Neural cell (in vitro differentiated cells): ENCODE measurements around the gene HTR3A. TPM values are rescaled to one million over a fixed set of nuclear protein-coding genes. Genes with fewer than 3 reads are reported as not detected.

Experiments
- H2AFZ ChIP-seq: fragments of 200-600, 300-800 bp; sonication (generic), shearing (Covaris generic); 2 replicates; pipeline ENCODE4 v1.6.0; 2014; ENCODE audit warnings: low read depth, mild to moderate bottlenecking, antibody characterized with exemption, low read length, moderate library complexity
- H3F3A ChIP-seq: fragments of 200-600 bp; shearing (Covaris generic); 2 replicates; pipeline ENCODE4 v1.6.1; 2016; ENCODE audit warnings: mild to moderate bottlenecking, moderate library complexity, mixed read lengths, antibody characterized with exemption, low read length; ENCODE audit not compliant: insufficient read depth, poor library complexity, severe bottlenecking
- H3K27ac ChIP-seq: fragments of 200-600, 300-800 bp; sonication (generic), shearing (Covaris generic); 2 replicates; pipeline ENCODE4 v1.5.1; 2014; ENCODE audit warnings: mild to moderate bottlenecking, low read length, moderate library complexity
- H3K27me3 ChIP-seq: fragments of 300-800, 200-600 bp; sonication (generic), shearing (Covaris generic); 2 replicates; pipeline ENCODE4 v1.6.0; 2014; ENCODE audit warnings: mild to moderate bottlenecking, low read depth, low read length, moderate library complexity; ENCODE audit not compliant: insufficient read depth
- H3K36me3 ChIP-seq: fragments of 300-800, 200-600 bp; sonication (generic), shearing (Covaris generic); 2 replicates; pipeline ENCODE4 v1.5.1; 2014; ENCODE audit warnings: mild to moderate bottlenecking, antibody characterized with exemption, low read length, moderate library complexity; ENCODE audit not compliant: insufficient read depth
- H3K4me2 ChIP-seq: fragments of 300-800, 200-600 bp; sonication (generic), shearing (Covaris generic); 2 replicates; pipeline ENCODE4 v1.6.0; 2014; ENCODE audit warnings: mild to moderate bottlenecking, low read length
- H3K4me3 ChIP-seq: fragments of 300-800, 200-600 bp; sonication (generic), shearing (Covaris generic); 2 replicates; pipeline ENCODE4 v1.5.1; 2014; ENCODE audit warnings: mild to moderate bottlenecking, low read length, moderate library complexity
- H3K79me2 ChIP-seq: fragments of 200-600 bp; shearing (Covaris generic); replicated peaks from 2 replicates; pipeline ENCODE4 v1.6.0; 2014; ENCODE audit warnings: mild to moderate bottlenecking, low read length, moderate library complexity; ENCODE audit not compliant: insufficient read depth
- H3K9ac ChIP-seq: fragments of 300-800, 200-600 bp; sonication (generic), shearing (Covaris generic); 2 replicates; pipeline ENCODE4 v1.6.1; 2016; ENCODE audit warnings: mild to moderate bottlenecking, low read length, mixed read lengths
- H3K9me2 ChIP-seq: fragments of 200-600 bp; shearing (Covaris generic); 2 replicates; pipeline ENCODE4 v1.6.1; 2016; ENCODE audit warnings: mild to moderate bottlenecking, low read length, mixed read lengths; ENCODE audit not compliant: insufficient read depth
- H3K9me3 ChIP-seq: fragments of 200-600, 300-800 bp; sonication (generic), shearing (Covaris generic); 2 replicates; pipeline ENCODE4 v1.6.1; 2016; ENCODE audit warnings: mild to moderate bottlenecking, mixed run types, low read length, moderate library complexity, mixed read lengths
- H4K20me1 ChIP-seq: fragments of 200-600 bp; shearing (Covaris generic); 2 replicates; pipeline ENCODE4 v1.6.1; 2016; ENCODE audit warnings: mild to moderate bottlenecking, mixed run types; ENCODE audit not compliant: insufficient read depth
- CTCF ChIP-seq: fragments of 450-650 bp; IDR thresholded peaks from 2 replicates; pipeline ENCODE4 v1.5.1; 2014; ENCODE audit warnings: antibody characterized with exemption, mild to moderate bottlenecking, moderate library complexity; ENCODE audit not compliant: poor library complexity, severe bottlenecking
- EP300 ChIP-seq: fragments of 450-650 bp; conservative IDR thresholded peaks from 2 replicates; pipeline ENCODE4 v1.6.1; 2014; ENCODE audit warnings: antibody characterized with exemption, mild to moderate bottlenecking, moderate library complexity; ENCODE audit not compliant: poor library complexity, severe bottlenecking
- EZH2 ChIP-seq: fragments of 200-600, 300-800 bp; shearing (Covaris generic), sonication (generic); IDR thresholded peaks from 2 replicates; pipeline ENCODE4 v1.6.1; 2014; ENCODE audit warnings: antibody characterized with exemption, low read length, borderline replicate concordance, mild to moderate bottlenecking; ENCODE audit not compliant: insufficient read depth, poor library complexity, severe bottlenecking
- MXI1 ChIP-seq: fragments of 450-650 bp; conservative IDR thresholded peaks from 2 replicates; pipeline ENCODE4 v1.6.1; 2014; ENCODE audit warnings: antibody characterized with exemption, mild to moderate bottlenecking; ENCODE audit not compliant: poor library complexity, severe bottlenecking
- POLR2AphosphoS5 ChIP-seq: IDR thresholded peaks from 2 replicates; pipeline ENCODE4 v1.6.1; 2012
- RAD21 ChIP-seq: fragments of 450-650 bp; conservative IDR thresholded peaks from 2 replicates; pipeline ENCODE4 v1.6.1; 2014; ENCODE audit warnings: antibody characterized with exemption, mild to moderate bottlenecking, moderate library complexity
- REST ChIP-seq: IDR thresholded peaks from 2 replicates; pipeline ENCODE4 v1.6.1; 2012; ENCODE audit warnings: borderline replicate concordance
- SMC3 ChIP-seq: fragments of 450-650 bp; conservative IDR thresholded peaks from 2 replicates; pipeline ENCODE4 v1.6.1; 2014; ENCODE audit warnings: antibody characterized with exemption, mild to moderate bottlenecking, moderate library complexity; ENCODE audit not compliant: poor library complexity
- TAF1 ChIP-seq: IDR thresholded peaks from 2 replicates; pipeline ENCODE4 v1.6.1; 2012; ENCODE audit warnings: low read depth
- polyA plus RNA-seq: library from polyadenylated mRNA; depleted of rRNA; stranded (reverse); fragments of >200 nt; gene quantifications from 2 replicates; pipeline ENCODE4 v1.2.3, GENCODE V29; 2014

HTR3A gene
- polyA plus RNA-seq, 1 donor from 2014 or later, result not detected

GRCh38 chr11:113967361-113967760, 7.5 kb upstream of the HTR3A start:
- TF ChIP-seq EZH2, result no peak
- TF ChIP-seq POLR2AphosphoS5, result no peak
- no peak for TF ChIP-seq SMC3
- TF ChIP-seq REST, result no peak
- TF ChIP-seq EP300, result no peak
- no peak for TF ChIP-seq RAD21
- H4K20me1 ChIP-seq, result no peaks in the 10 kb centered on the region
- H3F3A ChIP-seq, result no peaks in the 10 kb centered on the region
- H3K9ac ChIP-seq, result no peak overlapping the region
- no peaks in the 10 kb centered on the region for H3K27me3 ChIP-seq
- no peak overlapping the region for H3K27ac ChIP-seq
- H3K9me2 ChIP-seq, result no peaks in the 10 kb centered on the region
- no peaks in the 10 kb centered on the region for H3K79me2 ChIP-seq
- no peak overlapping the region for H3K4me3 ChIP-seq
- H2AFZ ChIP-seq, result no peak overlapping the region
- no peaks in the 10 kb centered on the region for H3K9me3 ChIP-seq
- no peak overlapping the region for H3K4me2 ChIP-seq
- no peaks in the 10 kb centered on the region for H3K36me3 ChIP-seq

- no peaks in the 10 kb centered on the region for H3K9me2 ChIP-seq
- H4K20me1 ChIP-seq, result no peaks in the 10 kb centered on the region
- no peaks in the 10 kb centered on the region for H3K27me3 ChIP-seq
- H2AFZ ChIP-seq, result no peak overlapping the region
- no peak overlapping the region for H3K27ac ChIP-seq
- no peak overlapping the region for H3K4me2 ChIP-seq
- H3K79me2 ChIP-seq, result no peaks in the 10 kb centered on the region
- no peaks in the 10 kb centered on the region for H3K9me3 ChIP-seq
- TF ChIP-seq POLR2AphosphoS5 (no peak), EZH2 (no peak), CTCF (no peak), SMC3 (no peak), REST (no peak), EP300 (no peak), TAF1 (no peak), RAD21 (no peak), MXI1 (no peak)
- no peaks in the 10 kb centered on the region for H3F3A ChIP-seq
- H3K36me3 ChIP-seq, result no peaks in the 10 kb centered on the region
- no peak overlapping the region for H3K9ac ChIP-seq
- no peak overlapping the region for H3K4me3 ChIP-seq
Measured at GRCh38 chr11:113971506-113972195, 3.3 kb upstream of the HTR3A start.
